H1 (cell line): ENCODE results near the gene MPEG1. TPM values are rescaled to one million over a fixed set of nuclear protein-coding genes. Genes with fewer than 3 reads are reported as not detected.

Experiments
- CTCF ChIA-PET: fragments of 300-600 bp; sonication (Branson Sonifier 250); formaldehyde crosslinking; loops from one replicate; lab custom pipeline; 2021; ENCODE audit not compliant: partially characterized antibody; lab: Charles Lee
- POLR2A ChIA-PET: fragments of 300-600 bp; sonication (Branson Sonifier 250); formaldehyde crosslinking; loops from one replicate; lab custom pipeline; 2021; ENCODE audit warnings: inconsistent platforms; ENCODE audit not compliant: partially characterized antibody; lab: Charles Lee
- DNase-seq, 2 experiments: peaks; one replicate each; pipeline versions ENCODE4 v3.0.0 to v3.0.0-alpha.2; 2010 to 2022; ENCODE audit warnings: low spot score in 2 of 2, low read depth in 1 of 2, mixed read lengths in 1 of 2
- FAIRE-seq: peaks from 2 replicates; lab custom pipeline; 2011; peaks lifted over from hg19 to GRCh38; lab: Jason Lieb, UNC
- H2AFZ ChIP-seq: 2 replicates; pipeline ENCODE4 v1.8.1; 2012; ENCODE audit warnings: low read length, inconsistent platforms
- H2AK5ac ChIP-seq: 2 replicates; pipeline ENCODE4 v1.6.1; 2013; ENCODE audit warnings: low read depth, low read length
- H2BK120ac ChIP-seq: replicated peaks from 2 replicates; pipeline ENCODE3; 2013; ENCODE audit warnings: low read depth, low read length, inconsistent platforms
- H2BK12ac ChIP-seq: 2 replicates; pipeline ENCODE4 v1.6.1; 2013; ENCODE audit warnings: low read depth, low read length
- H2BK15ac ChIP-seq: 2 replicates; pipeline ENCODE4 v1.6.1; 2013; ENCODE audit warnings: low read length
- H2BK20ac ChIP-seq: 2 replicates; pipeline ENCODE4 v1.6.1; 2013; ENCODE audit warnings: low read length
- H2BK5ac ChIP-seq: 2 replicates; pipeline ENCODE4 v1.6.1; 2013; ENCODE audit warnings: low read depth, low read length
- H3K14ac ChIP-seq: 2 replicates; pipeline ENCODE4 v1.6.1; 2013; ENCODE audit warnings: inconsistent platforms; ENCODE audit not compliant: insufficient read length
- H3K18ac ChIP-seq: 2 replicates; pipeline ENCODE4 v1.6.1; 2013; ENCODE audit warnings: low read length; ENCODE audit errors: extremely low read depth
- H3K23ac ChIP-seq: 2 replicates; pipeline ENCODE4 v1.6.1; 2013; ENCODE audit warnings: inconsistent platforms; ENCODE audit not compliant: insufficient read length
- H3K23me2 ChIP-seq: 2 replicates; pipeline ENCODE4 v1.6.1; 2013; ENCODE audit warnings: low read depth, low read length
- H3K27ac ChIP-seq: 2 replicates; pipeline ENCODE4 v1.6.1; 2011; ENCODE audit warnings: low read depth, low read length, inconsistent platforms
- H3K27me3 ChIP-seq, 4 experiments: replicated peaks in 1 of 4; 1 replicate in 1 of 4; 2 replicates in 3 of 4; pipeline versions ENCODE4 v1.6.1 to v1.8.1; 2011 to 2013; ENCODE audit warnings: low read length in 3 of 4, mild to moderate bottlenecking in 3 of 4, inconsistent platforms in 2 of 4, mixed read lengths in 2 of 4, moderate library complexity in 1 of 4; ENCODE audit not compliant: control insufficient read depth in 3 of 4, insufficient read depth in 3 of 4; ENCODE audit errors: extremely low read depth in 1 of 4
- H3K36me3 ChIP-seq, 4 experiments: 2 replicates each; pipeline versions ENCODE4 v1.6.1 to v1.8.1; 2011 to 2013; ENCODE audit warnings: mild to moderate bottlenecking in 4 of 4, low read length in 3 of 4, moderate library complexity in 2 of 4, control low read depth in 1 of 4, inconsistent platforms in 1 of 4; ENCODE audit not compliant: insufficient read depth in 4 of 4, control insufficient read depth in 2 of 4
- H3K4ac ChIP-seq: replicated peaks from 2 replicates; pipeline ENCODE3; 2013; ENCODE audit warnings: low read length, low read depth, mixed read lengths, inconsistent platforms; ENCODE audit not compliant: insufficient read length
- H3K4me1 ChIP-seq, 4 experiments: replicated peaks in 1 of 4; 1 replicate in 1 of 4; 2 replicates in 3 of 4; pipeline versions ENCODE4 v1.6.1 to v1.8.1; 2011 to 2013; ENCODE audit warnings: low read length in 3 of 4, inconsistent platforms in 2 of 4, mixed read lengths in 1 of 4; ENCODE audit not compliant: insufficient read depth in 4 of 4, control insufficient read depth in 3 of 4
- H3K4me2 ChIP-seq, 2 experiments: 2 replicates each; pipeline versions ENCODE4 v1.6.1 to v1.8.1; 2011 to 2013; ENCODE audit warnings: low read depth in 2 of 2, low read length in 2 of 2, control low read depth in 1 of 2, inconsistent platforms in 1 of 2, mild to moderate bottlenecking in 1 of 2; ENCODE audit not compliant: insufficient read depth in 1 of 2
- H3K4me3 ChIP-seq, 4 experiments: fragments of 200-600, 300-600 bp in 1 of 4; sonication (generic), shearing (Covaris generic), sonication (Bioruptor Twin) in 1 of 4; 2 replicates each; pipeline versions ENCODE4 v1.5.1 to v1.8.1; 2011 to 2016; ENCODE audit warnings: low read length in 4 of 4, low read depth in 3 of 4, control low read depth in 2 of 4, inconsistent platforms in 2 of 4, mild to moderate bottlenecking in 2 of 4, mixed read lengths in 1 of 4, moderate library complexity in 1 of 4; ENCODE audit not compliant: insufficient read depth in 2 of 4; ENCODE audit errors: extremely low read depth in 1 of 4
- H3K56ac ChIP-seq: replicated peaks from 2 replicates; pipeline ENCODE3; 2013; ENCODE audit warnings: low read depth, mild to moderate bottlenecking, mixed read lengths, low read length, inconsistent platforms; ENCODE audit not compliant: insufficient read length
- H3K79me1 ChIP-seq: 2 replicates; pipeline ENCODE4 v1.6.1; 2013; ENCODE audit warnings: low read depth, low read length, control low read depth
- H3K79me2 ChIP-seq, 2 experiments: 2 replicates each; pipeline versions ENCODE4 v1.6.1 to v1.8.1; 2012 to 2013; ENCODE audit warnings: low read length in 2 of 2, mild to moderate bottlenecking in 2 of 2, inconsistent platforms in 1 of 2; ENCODE audit not compliant: insufficient read depth in 2 of 2, control insufficient read depth in 1 of 2
- H3K9ac ChIP-seq, 4 experiments: replicated peaks in 1 of 4; 1 replicate in 1 of 4; 2 replicates in 3 of 4; pipeline versions ENCODE4 v1.6.1 to v1.8.1; 2011 to 2013; ENCODE audit warnings: low read depth in 3 of 4, low read length in 3 of 4, control low read depth in 2 of 4, mild to moderate bottlenecking in 2 of 4, moderate library complexity in 2 of 4, inconsistent platforms in 1 of 4; ENCODE audit errors: extremely low read depth in 1 of 4
- H3K9me3 ChIP-seq, 2 experiments: 2 replicates each; pipeline versions ENCODE4 v1.6.1 to v1.8.1; 2012 to 2013; ENCODE audit warnings: mild to moderate bottlenecking in 2 of 2, moderate library complexity in 2 of 2, control low read depth in 1 of 2, inconsistent platforms in 1 of 2, low read depth in 1 of 2, low read length in 1 of 2, mixed read lengths in 1 of 2; ENCODE audit not compliant: insufficient read depth in 2 of 2
- H4K20me1 ChIP-seq, 2 experiments: replicated peaks in 1 of 2; 2 replicates each; pipeline versions ENCODE3 to v1.8.1; 2011 to 2013; ENCODE audit warnings: inconsistent platforms in 2 of 2, low read length in 2 of 2, mild to moderate bottlenecking in 1 of 2; ENCODE audit not compliant: insufficient read depth in 2 of 2, control insufficient read depth in 1 of 2
- H4K5ac ChIP-seq: 2 replicates; pipeline ENCODE4 v1.6.1; 2013; ENCODE audit warnings: low read length, low read depth, mixed read lengths, inconsistent platforms; ENCODE audit not compliant: insufficient read length
- H4K8ac ChIP-seq: 2 replicates; pipeline ENCODE4 v1.8.0; 2013; ENCODE audit warnings: mild to moderate bottlenecking, moderate library complexity, low read length, inconsistent platforms; ENCODE audit not compliant: insufficient read depth; ENCODE audit errors: extremely low read depth
- H4K91ac ChIP-seq: replicated peaks from 2 replicates; pipeline ENCODE3; 2013; ENCODE audit warnings: low read length, mixed read lengths, inconsistent platforms; ENCODE audit not compliant: insufficient read length
- BACH1 ChIP-seq: IDR thresholded peaks from 2 replicates; pipeline ENCODE4 v1.6.1; 2012; ENCODE audit warnings: low read length, improper control_type of control experiment
- GTF2F1 ChIP-seq: IDR thresholded peaks from 2 replicates; pipeline ENCODE4 v1.6.1; 2012; ENCODE audit warnings: low read depth, low read length, improper control_type of control experiment, borderline replicate concordance
- HDAC6 ChIP-seq: IDR thresholded peaks from one replicate; pipeline ENCODE4 v1.7.1; 2012; ENCODE audit warnings: low read depth, mild to moderate bottlenecking, inconsistent platforms, low read length, moderate library complexity
- KDM1A ChIP-seq: fragments of 200-600, 300-600 bp; sonication (generic); IDR thresholded peaks from 2 replicates; pipeline ENCODE4 v1.7.1; 2016; ENCODE audit warnings: mild to moderate bottlenecking, low read length, borderline replicate concordance
- PHF8 ChIP-seq: fragments of 200-600 bp; sonication (generic); conservative IDR thresholded peaks from 2 replicates; pipeline ENCODE4 v1.7.1; 2012; ENCODE audit warnings: low read depth, mild to moderate bottlenecking, inconsistent platforms, low read length, moderate library complexity
- SAP30 ChIP-seq: fragments of 300-600 bp; sonication (generic); IDR thresholded peaks from 2 replicates; pipeline ENCODE4 v1.7.1; 2012; ENCODE audit warnings: low read length, moderate library complexity, mild to moderate bottlenecking, inconsistent platforms; ENCODE audit not compliant: insufficient read depth, insufficient replicate concordance
- SP4 ChIP-seq: IDR thresholded peaks from 2 replicates; pipeline ENCODE4 v1.6.1; 2012; ENCODE audit warnings: low read length, inconsistent platforms
- SRF ChIP-seq: IDR thresholded peaks from 2 replicates; pipeline ENCODE4 v1.6.1; 2011; ENCODE audit warnings: mild to moderate bottlenecking, low read depth, low read length, moderate library complexity
- TAF1 ChIP-seq: IDR thresholded peaks from 2 replicates; pipeline ENCODE4 v1.6.1; 2011; ENCODE audit warnings: mild to moderate bottlenecking, low read depth, low read length
- WGBS, 2 experiments: shearing (Covaris generic) in 1 of 2; methylation state at CpG; one replicate each; pipeline versions ENCODE4 v1.1.6 to v1.1.7; 2013 to 2015; ENCODE audit warnings: low lambda C conversion rate in 2 of 2, mixed read lengths in 2 of 2, inconsistent platforms in 1 of 2, low coverage in 1 of 2, missing lambda C conversion rate in 1 of 2; ENCODE audit not compliant: insufficient replicate concordance in 2 of 2, insufficient coverage in 1 of 2, insufficient read length in 1 of 2; ENCODE audit errors: extremely low coverage in 1 of 2, missing lambda C conversion rate in 1 of 2; 5-methylcytosine and 5-hydroxymethylcytosine counted together
- polyA plus RNA-seq, 7 experiments: library from polyadenylated mRNA; depleted of rRNA in 3 of 7; stranded (reverse) in 5 of 7; unstranded in 2 of 7; fragments of >200 nt in 5 of 7; fragments of 200-250 nt in 2 of 7; gene quantifications; 1 replicate in 5 of 7; 2 replicates in 1 of 7; 4 replicates in 1 of 7; pipeline versions ENCODE4 v1.2.1 to v1.2.3, GENCODE V29; 2011 to 2013; ENCODE audit warnings: missing spikeins in 2 of 7, mixed read lengths in 2 of 7
- total RNA-seq: library from RNA; stranded (reverse); fragmentation: NEBNext Ultra II Directional; extraction: Animal tissue kit (Norgen Biotek cat#: 25700); gene quantifications from 2 replicates; pipeline ENCODE4 v1.2.1, GENCODE V29; 2021
- TF ChIP-seq, protein P1 (sequence below): IDR thresholded peaks from 2 replicates; pipeline ENCODE4 v1.6.1; 2012; ENCODE audit warnings: inconsistent platforms
- TF ChIP-seq, protein P2 (sequence below): IDR thresholded peaks from 2 replicates; pipeline ENCODE4 v1.6.1; 2012; ENCODE audit warnings: low read length, inconsistent platforms

MPEG1 gene
- total and polyA plus RNA-seq, 2 of the 8 experiments (the other 6 are each of a cell fraction or from before 2014, with no cell fraction given), result not detected

DNA sequence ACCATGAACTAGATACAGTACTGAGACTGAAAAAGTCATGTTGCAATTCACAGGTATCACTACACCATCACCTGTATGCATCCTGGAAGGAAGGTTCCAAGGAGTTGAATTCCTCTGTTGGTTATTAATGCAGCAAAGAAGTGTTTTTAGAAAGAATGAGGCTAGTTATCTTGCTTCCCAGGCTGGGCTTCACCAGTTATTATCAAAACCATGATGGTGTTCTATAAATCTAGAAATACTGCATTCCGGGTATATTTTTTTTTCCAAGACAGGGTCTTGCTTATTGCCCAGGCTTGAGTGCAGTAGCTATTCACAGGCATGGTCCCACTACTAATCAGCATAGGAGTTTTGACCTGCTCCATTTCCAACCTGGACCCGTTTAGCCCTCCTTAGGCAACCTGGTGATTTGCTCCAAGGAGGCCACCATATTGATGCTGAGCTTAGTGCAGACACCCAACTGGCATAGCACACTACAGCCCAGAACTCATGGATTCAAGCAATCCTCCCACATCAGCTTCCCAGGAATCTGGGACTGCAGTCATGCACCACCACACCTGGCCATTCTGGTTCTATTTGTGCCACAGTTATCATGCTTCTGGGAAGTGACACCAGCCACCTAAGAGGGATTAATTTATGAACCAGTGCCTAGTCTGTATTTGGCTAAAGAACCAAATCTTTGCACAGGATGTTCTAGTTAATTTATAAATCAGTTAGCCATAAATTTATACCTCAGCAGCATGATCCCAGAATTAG, 1.6 kb upstream of the MPEG1 start:
- Histone ChIP-seq H3K9me3 (no peaks in the 10 kb centered on the region), H2BK5ac (no peak overlapping the region), H3K23me2 (no peaks in the 10 kb centered on the region; the same call in 1 of the 2 replicates), H4K5ac (no peak overlapping the region), H3K27ac (no peak overlapping the region), H3K23ac (no peak overlapping the region), H3K4me1 (no peaks in the 10 kb centered on the region), H4K20me1 (no peaks in the 10 kb centered on the region), H2BK20ac (no peak overlapping the region), H3K79me2 (no peaks in the 10 kb centered on the region), H3K9ac (no peak overlapping the region), H3K4me3 (no peak overlapping the region), H2AK5ac (no peak overlapping the region), H2BK12ac (no peak overlapping the region), H2BK15ac (no peak overlapping the region), H4K8ac (no peak overlapping the region), H3K4me2 (no peak overlapping the region), H2BK120ac (no peak overlapping the region), H3K14ac (no peak overlapping the region), H3K4ac (no peak overlapping the region), H2AFZ (no peak overlapping the region), H3K36me3 (no peaks in the 10 kb centered on the region), H3K27me3 (no peaks in the 10 kb centered on the region), H3K79me1 (no peaks in the 10 kb centered on the region), H3K56ac (no peak overlapping the region), H3K18ac (no peak overlapping the region), H4K91ac (no peak overlapping the region)
- POLR2A ChIA-PET, result no interaction called here
- DNase-seq, result no peak
- CTCF ChIA-PET, result interaction anchor here (1.3 to 3.1 kb wide), 4 partner anchors 12 to 215 kb away, joined by 4 to 10 read pairs (median 5); no protein-coding TSS in a partner anchor
- FAIRE-seq, result no peak
- WGBS, 2 experiments, result 93% methylated on average over 2 of the region's 2 CpGs; no CpG with 5 or more reads in 1 of the 2 experiments
- TF ChIP-seq KDM1A (no peak), TAF1 (no peak), GTF2F1 (no peak), SAP30 (no peak), BACH1 (no peak), SRF (no peak), HDAC6 (no peak), SP4 (no peak), PHF8 (no peak)
- TF ChIP-seq, protein P1, sequence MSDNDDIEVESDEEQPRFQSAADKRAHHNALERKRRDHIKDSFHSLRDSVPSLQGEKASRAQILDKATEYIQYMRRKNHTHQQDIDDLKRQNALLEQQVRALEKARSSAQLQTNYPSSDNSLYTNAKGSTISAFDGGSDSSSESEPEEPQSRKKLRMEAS, result no peak
- TF ChIP-seq, protein P2, sequence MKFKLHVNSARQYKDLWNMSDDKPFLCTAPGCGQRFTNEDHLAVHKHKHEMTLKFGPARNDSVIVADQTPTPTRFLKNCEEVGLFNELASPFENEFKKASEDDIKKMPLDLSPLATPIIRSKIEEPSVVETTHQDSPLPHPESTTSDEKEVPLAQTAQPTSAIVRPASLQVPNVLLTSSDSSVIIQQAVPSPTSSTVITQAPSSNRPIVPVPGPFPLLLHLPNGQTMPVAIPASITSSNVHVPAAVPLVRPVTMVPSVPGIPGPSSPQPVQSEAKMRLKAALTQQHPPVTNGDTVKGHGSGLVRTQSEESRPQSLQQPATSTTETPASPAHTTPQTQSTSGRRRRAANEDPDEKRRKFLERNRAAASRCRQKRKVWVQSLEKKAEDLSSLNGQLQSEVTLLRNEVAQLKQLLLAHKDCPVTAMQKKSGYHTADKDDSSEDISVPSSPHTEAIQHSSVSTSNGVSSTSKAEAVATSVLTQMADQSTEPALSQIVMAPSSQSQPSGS, result no peak
